ENCODE data around the gene NPPA.
A peak's percentile ranks its signal among the peaks of the same experiment; 100 is the strongest.

The NPPA gene

DNA sequence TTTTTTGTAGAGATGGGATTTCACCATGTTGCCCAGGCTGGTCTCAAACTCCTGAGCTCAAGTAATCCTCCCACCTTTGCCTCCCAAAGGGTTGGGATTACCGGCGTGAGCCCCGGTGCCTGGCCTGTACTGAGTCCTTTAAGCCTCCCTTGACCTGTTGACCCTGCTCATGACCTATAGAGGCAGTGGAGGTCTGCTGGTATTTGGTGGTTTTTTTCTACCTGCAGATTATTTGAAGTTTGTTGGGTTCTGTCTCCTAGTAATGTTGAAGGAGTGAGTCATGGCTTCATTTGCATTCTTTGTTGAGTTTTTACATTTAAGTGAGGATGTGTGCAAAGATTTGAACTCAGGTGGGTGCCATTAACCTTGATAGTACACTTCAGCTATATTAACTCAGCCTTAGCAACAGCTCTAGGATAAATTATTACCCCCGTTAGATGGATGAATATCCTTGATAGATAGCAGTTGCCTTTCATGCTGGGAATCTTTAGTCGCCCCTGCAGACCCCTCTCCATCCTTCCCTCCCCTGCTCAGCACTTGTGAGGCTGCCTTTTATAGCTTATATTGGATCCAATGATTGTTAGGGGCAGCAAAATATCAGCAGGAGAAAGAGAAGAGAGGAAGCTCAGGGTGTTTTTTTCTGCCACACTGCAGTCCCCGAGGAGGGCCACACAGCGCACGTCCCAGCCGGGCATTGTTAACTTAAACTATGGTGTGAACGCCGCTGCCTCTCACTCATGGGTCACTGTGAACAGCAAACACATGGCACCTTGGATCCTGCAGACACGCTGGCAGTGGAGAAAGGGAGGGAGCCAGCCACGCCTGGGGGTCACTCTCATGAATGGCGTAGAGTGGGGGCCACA is 26.0 kb upstream of the NPPA start:
- no peak for DNase-seq

- no peak for DNase-seq
Measured at GRCh38 chr1:11872545-11872944, 25.0 kb upstream of the NPPA start.

GRCh38 chr1:11869650-11870207 is 22.1 kb upstream of the NPPA start:
- DNase-seq: no peak

DNA sequence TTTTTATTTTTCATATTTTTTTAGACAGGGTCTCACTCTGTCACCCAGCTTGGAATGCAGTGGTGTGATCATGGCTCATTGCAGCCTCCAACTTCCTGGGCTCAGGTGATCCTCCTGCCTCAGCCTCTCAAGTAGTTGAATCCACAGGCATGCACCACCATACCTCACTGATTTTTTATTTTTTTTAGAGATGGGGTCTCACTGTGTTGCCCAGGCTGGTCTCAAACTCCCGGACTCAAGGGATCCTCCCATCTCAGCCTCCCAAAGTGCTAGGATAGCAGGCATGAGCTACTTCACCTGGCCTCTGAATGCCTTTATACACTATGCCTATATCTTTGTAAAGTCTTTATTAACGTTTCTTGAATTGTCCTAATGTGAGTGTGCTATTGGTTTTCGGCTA is 21.5 kb upstream of the NPPA start:
- DNase-seq: no peak

DNA sequence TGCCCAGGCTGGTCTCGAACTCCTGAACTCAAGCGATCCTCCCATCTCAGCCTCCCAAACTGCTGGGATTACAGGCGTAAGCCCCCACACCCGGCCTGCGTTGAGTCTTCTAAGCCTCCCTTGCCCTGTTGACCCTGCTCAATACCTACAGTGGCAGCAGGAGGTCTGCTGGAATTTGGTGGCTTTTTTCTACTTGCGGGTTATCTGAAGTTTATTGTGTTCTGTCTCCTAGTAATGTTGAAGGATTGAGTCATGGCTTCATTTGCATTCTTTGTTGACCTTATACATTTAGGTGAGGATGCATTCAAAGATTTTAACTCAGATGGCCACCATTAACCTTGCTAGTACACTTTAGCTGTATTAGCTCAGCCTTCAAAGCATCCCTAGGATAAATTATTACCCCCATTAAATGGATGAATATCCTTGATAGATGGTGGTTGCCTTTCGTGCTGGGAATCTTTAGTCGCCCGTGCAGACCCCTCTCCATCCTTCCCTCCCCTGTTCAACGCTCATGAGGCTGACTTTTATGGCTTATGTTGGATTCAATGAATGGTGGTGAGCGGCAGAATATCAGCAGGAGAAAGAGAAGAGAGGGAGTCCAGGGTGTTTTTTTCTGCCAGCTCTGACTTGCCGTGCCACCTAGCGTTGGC is 20.9 kb upstream of the NPPA start:
- no peak for DNase-seq

- DNase-seq: no peak
Measured at GRCh38 chr1:11862890-11863289, 15.3 kb upstream of the NPPA start.

DNA sequence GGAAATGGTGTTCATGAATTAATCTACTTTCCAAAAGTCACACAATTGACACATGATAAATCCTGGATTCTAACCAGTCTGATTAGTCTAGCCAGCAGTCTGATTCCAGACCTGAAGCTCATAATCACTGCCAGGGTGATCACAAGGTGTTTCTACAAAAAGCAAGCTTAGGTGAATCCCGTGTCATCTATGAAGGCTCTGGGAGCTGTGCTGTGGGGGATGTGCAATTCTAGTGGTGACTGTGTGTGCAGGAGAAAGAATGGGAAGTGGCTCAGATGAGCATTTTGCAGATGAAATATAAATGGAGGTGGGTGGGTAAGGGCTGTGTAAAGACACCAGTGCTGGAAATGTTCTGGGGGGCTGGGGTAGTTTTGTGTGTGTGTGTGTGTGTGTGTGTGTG is 13.0 kb upstream of the NPPA start:
- no peak for DNase-seq

DNA sequence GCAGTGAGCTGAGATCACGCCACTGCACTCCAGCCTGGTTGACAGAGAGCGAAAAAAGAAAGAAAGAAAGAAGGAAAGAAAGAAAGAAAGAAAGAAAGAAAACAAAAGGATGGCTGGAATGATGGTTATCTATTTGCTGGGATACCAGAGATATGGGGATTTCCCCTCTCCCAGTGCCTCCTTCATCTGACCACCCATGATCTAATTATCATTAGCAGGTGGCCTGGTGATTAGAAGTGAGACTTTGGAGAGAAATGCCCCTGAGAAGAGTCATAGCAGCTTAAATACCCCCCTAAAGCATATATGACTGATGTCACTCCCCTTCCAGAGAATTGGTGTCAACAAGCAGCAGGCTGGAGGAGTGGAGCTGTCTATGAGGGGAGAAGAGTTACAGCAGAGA is 12.5 kb upstream of the NPPA start:
- DNase-seq: no peak

DNA sequence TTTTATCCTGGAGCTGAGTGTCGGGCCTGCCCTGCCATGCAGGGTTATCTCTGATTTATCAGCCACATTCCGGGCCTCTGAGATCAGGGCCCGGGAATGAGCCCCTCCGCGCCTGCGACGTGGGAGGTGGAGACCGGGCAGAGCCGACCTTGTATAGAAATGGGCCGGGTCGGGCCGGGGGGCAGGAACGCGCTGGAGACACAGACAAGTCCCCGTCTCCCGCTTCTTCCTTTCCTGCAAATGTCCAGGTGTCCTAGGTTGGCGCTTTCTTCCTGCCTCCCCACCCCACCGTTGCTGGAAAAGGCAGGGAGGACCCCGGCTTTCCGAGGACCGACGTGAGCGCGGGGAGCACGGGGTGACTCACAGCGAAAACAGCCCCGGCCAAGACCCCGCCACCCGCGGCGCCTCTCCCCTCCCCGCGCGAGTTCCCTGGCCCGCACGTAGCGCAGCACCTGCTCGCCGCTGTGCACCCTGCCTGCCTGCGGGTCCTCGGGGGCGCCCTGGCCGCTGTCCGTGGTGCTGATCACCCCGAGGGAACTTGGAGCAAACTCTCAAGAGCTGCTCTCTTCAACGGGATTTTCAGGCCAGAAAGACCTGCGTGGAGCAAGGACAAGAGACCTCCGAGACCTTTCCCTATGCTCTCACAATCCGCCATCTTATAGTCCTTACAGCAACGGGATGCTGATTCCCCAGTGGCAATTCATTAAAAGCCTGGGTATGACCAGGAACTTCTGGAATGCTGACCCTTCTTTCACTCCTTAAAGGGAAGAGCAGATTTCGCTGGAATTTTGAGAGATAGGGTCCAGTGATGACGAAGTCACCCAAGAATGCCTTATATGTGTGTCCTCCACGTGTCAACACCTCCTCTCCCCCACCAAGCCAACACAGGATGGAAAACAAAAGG is 11.6 kb upstream of the NPPA start:
- peak; percentile 57 for DNase-seq

- no peak for DNase-seq
Measured at GRCh38 chr1:11858613-11858967, 11.0 kb upstream of the NPPA start, which contains the start of gene NPPB. Gene NPPB, minus strand, starts transcription at chr1:11858945. Its CDS starts 112 bp downstream, at chr1:11858833.

DNA sequence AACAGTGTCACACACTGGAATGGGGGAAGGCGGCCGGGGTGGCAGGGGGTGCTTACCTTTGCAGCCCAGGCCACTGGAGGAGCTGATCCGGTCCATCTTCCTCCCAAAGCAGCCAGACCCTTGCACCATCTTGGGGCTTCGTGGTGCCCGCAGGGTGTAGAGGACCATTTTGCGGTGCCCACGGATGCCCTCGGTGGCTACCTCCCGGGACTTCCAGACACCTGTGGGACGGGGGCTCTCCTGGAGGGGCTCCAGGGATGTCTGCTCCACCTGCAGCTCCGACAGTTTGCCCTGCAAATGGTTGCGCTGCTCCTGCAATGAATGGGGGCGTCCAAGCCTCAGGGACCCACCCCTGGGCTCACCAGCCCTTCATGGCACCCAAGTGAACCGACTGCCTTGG is 10.6 kb upstream of the NPPA start:
- no peak for DNase-seq

DNA sequence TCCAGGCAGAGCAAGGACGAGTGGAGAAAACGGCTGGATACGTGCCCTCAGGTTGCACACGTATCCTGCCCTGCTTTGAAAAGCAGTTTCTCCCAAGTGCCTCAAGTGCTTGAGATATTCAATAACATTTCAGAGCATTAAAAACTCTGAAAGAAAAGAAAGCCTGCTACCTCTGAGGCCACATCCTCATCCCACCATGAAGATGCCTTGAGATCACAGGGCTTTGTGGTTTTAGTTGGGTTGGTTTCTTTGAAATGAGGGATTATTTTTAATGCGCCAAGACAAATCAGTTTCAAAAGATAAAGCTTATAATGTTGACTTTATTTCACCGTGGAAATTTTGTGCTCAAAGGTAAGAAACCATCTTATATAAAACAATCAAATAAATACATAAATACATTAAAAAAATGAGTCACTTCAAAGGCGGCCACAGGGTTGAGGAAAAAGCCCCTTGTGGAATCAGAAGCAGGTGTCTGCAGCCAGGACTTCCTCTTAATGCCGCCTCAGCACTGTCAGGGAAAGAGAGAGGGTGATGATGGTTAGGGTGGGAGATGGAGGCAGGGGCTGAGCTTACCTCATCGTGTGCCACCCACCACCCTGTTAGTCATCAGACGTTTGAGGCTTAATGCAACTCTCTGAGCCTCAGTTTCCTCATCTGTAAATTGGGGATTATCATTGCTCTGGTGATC is 9.7 kb upstream of the NPPA start:
- no peak for DNase-seq

DNA sequence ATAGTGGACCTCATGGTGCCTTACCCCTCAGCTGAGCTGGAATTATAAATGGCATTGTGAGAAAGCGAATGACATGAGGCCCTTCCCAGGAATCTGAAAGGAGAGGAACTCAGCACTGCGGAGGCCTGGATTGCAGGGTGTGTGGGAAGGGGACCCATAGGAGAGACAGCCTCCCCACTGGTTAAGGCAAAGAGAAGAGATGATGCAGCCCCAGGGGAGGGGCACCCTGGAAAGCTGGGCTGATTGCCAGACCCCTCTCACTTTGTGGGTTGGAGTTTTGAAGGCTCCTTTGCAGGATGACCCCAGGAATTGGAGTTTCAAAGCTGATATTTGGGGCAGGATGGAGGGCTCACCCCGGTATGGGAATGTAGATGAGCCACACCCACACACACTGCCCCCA is 9.1 kb upstream of the NPPA start:
- DNase-seq: no peak

DNA sequence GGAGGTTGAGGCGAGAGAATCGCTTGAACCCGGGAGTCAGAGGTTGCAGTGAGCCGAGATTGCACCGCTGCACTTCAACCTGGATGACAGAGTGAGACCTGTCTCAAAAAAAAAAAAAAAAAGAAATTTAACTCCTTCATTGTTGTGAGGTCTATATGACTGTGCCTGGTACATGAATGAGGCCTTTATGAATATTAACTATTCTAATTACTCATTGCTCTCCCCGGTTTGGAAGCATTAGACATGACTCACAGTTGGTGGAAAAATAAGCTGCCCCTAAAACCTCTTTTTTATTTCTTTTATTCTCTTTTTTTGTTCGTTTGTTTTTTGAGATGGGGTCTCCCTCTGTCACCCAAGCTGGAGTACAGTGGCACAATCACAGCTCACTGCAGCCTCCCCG is 7.8 kb upstream of the NPPA start:
- no peak for DNase-seq

GRCh38 chr1:11854519-11854918 is 6.9 kb upstream of the NPPA start:
- no peak for DNase-seq

- DNase-seq: no peak
Measured at GRCh38 chr1:11851180-11851579, 3.6 kb upstream of the NPPA start.

DNA sequence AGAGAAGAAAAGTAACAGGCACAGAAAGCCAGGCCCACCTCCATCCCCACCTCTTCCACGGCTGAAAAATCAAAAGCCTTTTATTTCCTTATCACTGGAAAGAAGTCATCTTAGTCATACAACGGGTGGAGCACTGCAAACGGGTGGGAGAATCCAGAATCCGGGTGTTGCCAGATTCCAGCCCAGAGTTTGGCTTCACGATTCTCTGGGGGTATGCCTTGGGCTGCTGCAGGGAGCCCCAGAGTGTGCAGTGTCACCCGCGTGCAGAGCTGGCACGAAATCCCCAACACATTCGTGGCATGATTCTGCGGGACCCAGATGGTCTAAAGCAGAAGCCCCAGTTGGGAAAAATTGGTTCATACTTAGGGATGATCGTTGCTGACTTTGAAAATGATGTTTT is 2.6 kb upstream of the NPPA start:
- DNase-seq: no peak

- no peak for DNase-seq
Measured at GRCh38 chr1:11848373-11848700, 754 bp upstream of the NPPA start.

DNA sequence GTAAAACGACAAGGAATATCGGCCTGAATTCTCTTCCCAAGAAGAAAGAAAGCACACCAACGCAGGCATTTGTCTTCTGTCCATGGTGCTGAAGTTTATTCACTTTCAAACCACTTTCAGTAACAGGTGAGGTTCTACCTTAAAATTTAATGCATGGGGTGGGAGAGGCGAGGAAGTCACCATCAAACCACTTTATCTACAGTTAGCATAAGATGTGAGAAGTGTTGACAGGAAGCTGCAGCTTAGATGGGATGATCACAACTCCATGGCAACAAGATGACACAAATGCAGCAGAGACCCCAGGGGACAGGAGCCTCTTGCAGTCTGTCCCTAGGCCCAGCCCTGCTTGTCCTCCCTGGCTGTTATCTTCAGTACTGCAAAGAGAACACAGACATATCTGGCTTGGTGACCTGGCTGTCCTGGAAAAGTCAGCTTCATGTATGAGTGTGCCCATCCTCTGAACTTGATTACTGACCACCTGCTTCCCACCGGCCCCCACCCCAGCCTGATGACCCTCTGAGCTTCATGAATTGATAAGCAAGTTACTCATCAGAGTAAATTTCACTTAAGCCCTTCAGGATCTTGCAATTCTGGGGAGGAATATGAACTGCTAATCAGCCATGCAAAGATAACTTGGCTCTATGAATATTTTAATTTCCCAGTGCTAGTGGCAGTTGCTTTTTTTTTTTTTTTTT is 1.8 kb downstream of the NPPA start:
- DNase-seq: no peak

- no peak for DNase-seq
Measured at GRCh38 chr1:11842154-11843041, 5.2 kb downstream of the NPPA start.
